Measurements from ENCODE around the gene SPECC1.
"Not testable (repeated sequence)": the region's sequence is repeated elsewhere in the genome, so short reads cannot be mapped to it uniquely, and the experiment has no call there.

SPECC1 gene

GRCh38 chr17:20184977-20185619 lies 175.9 kb downstream of the SPECC1 start:
- DNase-seq (ENCODE audit: low spot score) = no peak
- Histone ChIP-seq H3K4me3 (no peak overlapping the region), H3K27ac (no peak overlapping the region)
- TF ChIP-seq CTCF (IDR thresholded peaks at IDR 0.05) = no peak

GRCh38 chr17:20187049-20187448 lies 177.9 kb downstream of the SPECC1 start:
- H3K27ac ChIP-seq = peak overlapping the region; percentile 28 to 65
- DNase-seq (ENCODE audit: low spot score) = no peak
- no peak for TF ChIP-seq CTCF (IDR thresholded peaks at IDR 0.05)
- H3K4me3 ChIP-seq = no peak overlapping the region

- peak overlapping the region; percentile 34 to 79 for H3K27ac ChIP-seq
- TF ChIP-seq CTCF (IDR thresholded peaks at IDR 0.05) = no peak
- no peak for DNase-seq (ENCODE audit: low spot score)
- H3K4me3 ChIP-seq = no peak overlapping the region
Measured at GRCh38 chr17:20189302-20189701, 180.1 kb downstream of the SPECC1 start.

GRCh38 chr17:20189979-20190378 lies 180.8 kb downstream of the SPECC1 start:
- Histone ChIP-seq H3K4me3 (no peak overlapping the region), H3K27ac (peak overlapping the region; percentile 21 to 79)
- no peak for DNase-seq (ENCODE audit: low spot score)
- TF ChIP-seq CTCF (IDR thresholded peaks at IDR 0.05) = no peak

GRCh38 chr17:20190605-20191004 lies 181.4 kb downstream of the SPECC1 start:
- Histone ChIP-seq H3K27ac (peak overlapping the region; percentile 21 to 79), H3K4me3 (no peak overlapping the region)
- DNase-seq (ENCODE audit: low spot score) = no peak
- no peak for TF ChIP-seq CTCF (IDR thresholded peaks at IDR 0.05)

GRCh38 chr17:20191056-20191455 lies 181.9 kb downstream of the SPECC1 start:
- H3K4me3 ChIP-seq = no peak overlapping the region
- no peak for TF ChIP-seq CTCF (IDR thresholded peaks at IDR 0.05)
- H3K27ac ChIP-seq = peak overlapping the region; percentile 21 to 79
- DNase-seq (ENCODE audit: low spot score) = no peak

- H3K27ac ChIP-seq; H3K4me3 ChIP-seq; DNase-seq (ENCODE audit: low spot score): not testable (repeated sequence)
Measured at GRCh38 chr17:20196286-20196685, 187.1 kb downstream of the SPECC1 start.
